SK-N-SH (cell line): Measurements from ENCODE around the gene MRPL41.

Experiments used
- EP300 ChIP-seq, 2 experiments: IDR thresholded peaks; 2 replicates each; pipeline versions ENCODE4 v1.4.0 to v1.6.1; 2012; ENCODE audit warnings: borderline replicate concordance in 1 of 2, low read depth in 1 of 2, low read length in 1 of 2
- EZH2phosphoT487 ChIP-seq: fragments of 200-600 bp; sonication (generic); IDR thresholded peaks from 2 replicates; pipeline ENCODE4 v1.6.1; 2017; ENCODE audit warnings: low read depth, mixed run types, mild to moderate bottlenecking, antibody characterized with exemption, moderate library complexity, borderline replicate concordance
- MXI1 ChIP-seq: IDR thresholded peaks from 2 replicates; pipeline ENCODE4 v1.6.1; 2012; ENCODE audit warnings: mild to moderate bottlenecking, low read depth, low read length, improper control_type of control experiment
- NFIC ChIP-seq: IDR thresholded peaks from 2 replicates; pipeline ENCODE4 v1.4.0; 2012; ENCODE audit warnings: borderline replicate concordance
- NRF1 ChIP-seq: IDR thresholded peaks from 2 replicates; pipeline ENCODE4 v1.6.1; 2012; ENCODE audit warnings: low read depth, mild to moderate bottlenecking, low read length
- POLR2AphosphoS5 ChIP-seq: IDR thresholded peaks from 2 replicates; pipeline ENCODE4 v1.6.1; 2012; ENCODE audit warnings: low read depth, low read length
- RAD21 ChIP-seq: IDR thresholded peaks from 2 replicates; pipeline ENCODE4 v1.6.1; 2012; ENCODE audit warnings: mild to moderate bottlenecking, low read length
- RFX5 ChIP-seq: IDR thresholded peaks from 2 replicates; pipeline ENCODE4 v1.6.1; 2012; ENCODE audit warnings: mild to moderate bottlenecking, improper control_type of control experiment, low read length
- SIN3A ChIP-seq: IDR thresholded peaks from 2 replicates; pipeline ENCODE4 v1.6.1; 2012; ENCODE audit warnings: low read depth, mild to moderate bottlenecking, low read length, moderate library complexity, borderline replicate concordance
- TEAD4 ChIP-seq: IDR thresholded peaks from 2 replicates; pipeline ENCODE4 v1.4.0; 2012; ENCODE audit warnings: mild to moderate bottlenecking, borderline replicate concordance; ENCODE audit not compliant: insufficient read depth
- YY1 ChIP-seq: IDR thresholded peaks from 2 replicates; pipeline ENCODE4 v1.4.0; 2012; ENCODE audit warnings: low read depth, mild to moderate bottlenecking
- TF ChIP-seq, protein P1 (sequence below): fragments of 200-600 bp; sonication (generic); IDR thresholded peaks from 2 replicates; pipeline ENCODE4 v1.6.1; 2017; ENCODE audit warnings: antibody characterized with exemption, mild to moderate bottlenecking, moderate library complexity
- TF ChIP-seq, protein P2 (sequence below): fragments of 150-350 bp; IDR thresholded peaks from 2 replicates; pipeline ENCODE4 v1.6.1; 2016; ENCODE audit warnings: mild to moderate bottlenecking, low read depth, low read length
- TF ChIP-seq, protein P3 (sequence below): fragments of 150-350 bp; IDR thresholded peaks from 2 replicates; pipeline ENCODE4 v1.6.1; 2017; ENCODE audit warnings: antibody characterized with exemption, low read length, low read depth, borderline replicate concordance

DNA sequence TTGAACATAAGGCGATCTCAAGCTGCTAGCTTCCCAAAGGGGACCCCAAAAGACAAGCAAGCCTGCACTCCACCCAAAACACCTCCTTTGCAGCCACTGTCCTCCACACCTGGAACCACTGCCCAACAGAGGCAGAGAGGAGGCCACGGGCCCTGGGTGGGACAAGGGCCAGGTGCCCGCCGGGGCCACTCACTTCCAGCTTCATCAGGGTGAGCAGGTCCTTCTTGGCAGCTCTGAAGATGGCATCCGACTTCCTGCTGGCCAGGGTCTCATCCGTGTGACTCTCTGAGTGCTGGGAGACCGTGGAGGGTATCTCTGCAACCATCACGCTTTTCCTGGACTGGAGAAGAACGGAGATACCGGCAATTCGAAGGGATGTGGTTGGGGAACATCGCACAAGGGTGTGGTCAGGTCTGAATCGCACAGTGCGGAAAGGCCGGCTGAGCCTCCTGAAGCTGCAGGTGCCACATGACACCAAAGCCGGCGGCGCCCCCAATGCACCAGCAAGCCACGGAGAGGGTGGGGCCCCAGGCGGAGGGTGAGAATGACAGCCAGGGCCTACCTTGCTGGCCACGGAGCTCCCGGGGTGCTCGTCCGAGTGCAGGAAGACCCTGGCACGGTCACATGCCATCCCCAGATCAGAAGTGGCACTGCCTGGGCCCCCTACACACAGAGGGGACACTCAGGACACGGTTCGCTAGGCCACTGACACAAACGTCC lies 46.1 kb upstream of the MRPL41 start:
- TF ChIP-seq MXI1 (no peak), EZH2phosphoT487 (no peak), TEAD4 (no peak), RAD21 (no peak), EP300 (IDR thresholded peaks at IDR 0.05; ENCODE audit: borderline replicate concordance in 1 of 2, low read depth in 1 of 2, low read length in 1 of 2) (no peak), POLR2AphosphoS5 (no peak), YY1 (no peak), SIN3A (no peak), NRF1 (no peak), RFX5 (no peak), NFIC (no peak)
- TF ChIP-seq, protein P1, sequence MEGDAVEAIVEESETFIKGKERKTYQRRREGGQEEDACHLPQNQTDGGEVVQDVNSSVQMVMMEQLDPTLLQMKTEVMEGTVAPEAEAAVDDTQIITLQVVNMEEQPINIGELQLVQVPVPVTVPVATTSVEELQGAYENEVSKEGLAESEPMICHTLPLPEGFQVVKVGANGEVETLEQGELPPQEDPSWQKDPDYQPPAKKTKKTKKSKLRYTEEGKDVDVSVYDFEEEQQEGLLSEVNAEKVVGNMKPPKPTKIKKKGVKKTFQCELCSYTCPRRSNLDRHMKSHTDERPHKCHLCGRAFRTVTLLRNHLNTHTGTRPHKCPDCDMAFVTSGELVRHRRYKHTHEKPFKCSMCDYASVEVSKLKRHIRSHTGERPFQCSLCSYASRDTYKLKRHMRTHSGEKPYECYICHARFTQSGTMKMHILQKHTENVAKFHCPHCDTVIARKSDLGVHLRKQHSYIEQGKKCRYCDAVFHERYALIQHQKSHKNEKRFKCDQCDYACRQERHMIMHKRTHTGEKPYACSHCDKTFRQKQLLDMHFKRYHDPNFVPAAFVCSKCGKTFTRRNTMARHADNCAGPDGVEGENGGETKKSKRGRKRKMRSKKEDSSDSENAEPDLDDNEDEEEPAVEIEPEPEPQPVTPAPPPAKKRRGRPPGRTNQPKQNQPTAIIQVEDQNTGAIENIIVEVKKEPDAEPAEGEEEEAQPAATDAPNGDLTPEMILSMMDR = no peak
- TF ChIP-seq, protein P2, sequence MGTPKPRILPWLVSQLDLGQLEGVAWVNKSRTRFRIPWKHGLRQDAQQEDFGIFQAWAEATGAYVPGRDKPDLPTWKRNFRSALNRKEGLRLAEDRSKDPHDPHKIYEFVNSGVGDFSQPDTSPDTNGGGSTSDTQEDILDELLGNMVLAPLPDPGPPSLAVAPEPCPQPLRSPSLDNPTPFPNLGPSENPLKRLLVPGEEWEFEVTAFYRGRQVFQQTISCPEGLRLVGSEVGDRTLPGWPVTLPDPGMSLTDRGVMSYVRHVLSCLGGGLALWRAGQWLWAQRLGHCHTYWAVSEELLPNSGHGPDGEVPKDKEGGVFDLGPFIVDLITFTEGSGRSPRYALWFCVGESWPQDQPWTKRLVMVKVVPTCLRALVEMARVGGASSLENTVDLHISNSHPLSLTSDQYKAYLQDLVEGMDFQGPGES = no peak
- TF ChIP-seq, protein P3, sequence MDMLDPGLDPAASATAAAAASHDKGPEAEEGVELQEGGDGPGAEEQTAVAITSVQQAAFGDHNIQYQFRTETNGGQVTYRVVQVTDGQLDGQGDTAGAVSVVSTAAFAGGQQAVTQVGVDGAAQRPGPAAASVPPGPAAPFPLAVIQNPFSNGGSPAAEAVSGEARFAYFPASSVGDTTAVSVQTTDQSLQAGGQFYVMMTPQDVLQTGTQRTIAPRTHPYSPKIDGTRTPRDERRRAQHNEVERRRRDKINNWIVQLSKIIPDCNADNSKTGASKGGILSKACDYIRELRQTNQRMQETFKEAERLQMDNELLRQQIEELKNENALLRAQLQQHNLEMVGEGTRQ = no peak
